Fibroblast of pulmonary artery (primary cell): ENCODE results near the gene GPC5.

ENCODE experiments used
- DNase-seq: peaks from one replicate; pipeline ENCODE4 v3.0.0-alpha.2; 2010; ENCODE audit warnings: low read depth
- H3K4me3 ChIP-seq: replicated peaks from 2 replicates; pipeline ENCODE4 v1.5.1; 2011; ENCODE audit warnings: low read depth, mild to moderate bottlenecking, control low read depth, low read length, moderate library complexity
- CTCF ChIP-seq: IDR thresholded peaks from 2 replicates; pipeline ENCODE4 v1.5.1; 2011; ENCODE audit warnings: mild to moderate bottlenecking, control low read depth, low read length, inconsistent platforms; ENCODE audit errors: missing control alignments

Gene GPC5

GRCh38 chr13:91652404-91653301 lies 254.2 kb downstream of the GPC5 start:
- DNase-seq: no peak
- TF ChIP-seq CTCF: no peak
- H3K4me3 ChIP-seq: no peak overlapping the region

DNA sequence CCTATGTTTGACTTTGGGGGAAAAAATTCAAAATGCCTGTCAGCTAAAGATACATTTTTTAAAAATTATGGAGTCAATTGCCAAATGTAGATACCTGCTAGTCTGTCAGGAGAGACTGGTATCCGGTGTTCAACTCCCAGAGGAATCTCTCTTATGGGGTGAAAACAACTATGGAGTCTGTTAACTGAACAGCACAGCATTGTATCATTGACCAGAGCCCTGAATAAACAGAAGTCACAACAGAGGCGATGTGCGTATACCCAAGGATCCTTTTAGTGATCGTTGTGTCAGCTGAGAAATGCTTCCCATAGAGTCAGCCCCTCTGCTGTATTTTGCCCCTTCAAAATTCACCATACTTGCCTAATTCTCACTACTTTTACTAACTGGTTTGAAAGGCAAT lies 257.3 kb downstream of the GPC5 start:
- DNase-seq: no peak
- no peak overlapping the region for H3K4me3 ChIP-seq
- no peak for TF ChIP-seq CTCF

DNA sequence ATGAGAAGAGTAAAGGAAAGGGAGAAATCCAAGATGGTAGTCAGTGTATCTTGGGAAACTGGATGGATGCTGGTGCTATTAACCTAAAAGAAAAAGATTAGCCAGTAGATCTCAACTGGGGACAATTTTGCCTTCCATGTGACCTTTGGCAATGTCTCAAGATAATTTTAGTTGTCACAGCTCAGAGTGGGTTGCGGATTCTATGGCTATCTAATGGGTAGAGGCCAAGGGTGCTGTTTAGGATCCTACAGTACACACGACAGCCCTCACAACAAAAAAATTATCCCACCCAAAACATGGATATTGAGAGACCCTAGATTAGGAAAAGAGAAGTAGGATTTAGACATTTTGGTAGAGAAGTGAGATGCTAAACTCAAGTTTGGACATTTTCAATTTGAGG lies 258.9 kb downstream of the GPC5 start:
- no peak for DNase-seq
- no peak overlapping the region for H3K4me3 ChIP-seq
- TF ChIP-seq CTCF: no peak

- no peak for TF ChIP-seq CTCF
- no peak for DNase-seq
Measured at GRCh38 chr13:91659256-91660075, 261.0 kb downstream of the GPC5 start.

DNA sequence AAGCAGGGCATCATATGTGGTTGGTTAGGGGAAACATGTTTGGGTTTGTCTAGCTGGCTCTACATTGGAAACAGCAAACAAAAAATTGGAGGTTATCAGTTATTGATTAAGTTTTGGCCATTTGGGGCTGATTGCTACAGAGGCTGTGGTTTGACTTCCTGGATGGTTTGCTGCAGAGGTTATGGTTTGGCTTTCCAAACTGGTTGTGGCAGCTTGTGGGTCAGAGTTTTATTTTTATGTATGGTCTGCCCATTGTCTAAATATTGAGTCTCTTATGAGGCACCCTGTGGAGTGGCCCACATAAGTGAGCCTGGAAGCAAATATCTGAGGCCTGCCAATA lies 261.6 kb downstream of the GPC5 start:
- TF ChIP-seq CTCF: no peak
- H3K4me3 ChIP-seq: no peak overlapping the region
- no peak for DNase-seq

More at GRCh38 chr13:91659256-91660075, 261.0 kb downstream of the GPC5 start:
- no peak overlapping the region for H3K4me3 ChIP-seq

DNA sequence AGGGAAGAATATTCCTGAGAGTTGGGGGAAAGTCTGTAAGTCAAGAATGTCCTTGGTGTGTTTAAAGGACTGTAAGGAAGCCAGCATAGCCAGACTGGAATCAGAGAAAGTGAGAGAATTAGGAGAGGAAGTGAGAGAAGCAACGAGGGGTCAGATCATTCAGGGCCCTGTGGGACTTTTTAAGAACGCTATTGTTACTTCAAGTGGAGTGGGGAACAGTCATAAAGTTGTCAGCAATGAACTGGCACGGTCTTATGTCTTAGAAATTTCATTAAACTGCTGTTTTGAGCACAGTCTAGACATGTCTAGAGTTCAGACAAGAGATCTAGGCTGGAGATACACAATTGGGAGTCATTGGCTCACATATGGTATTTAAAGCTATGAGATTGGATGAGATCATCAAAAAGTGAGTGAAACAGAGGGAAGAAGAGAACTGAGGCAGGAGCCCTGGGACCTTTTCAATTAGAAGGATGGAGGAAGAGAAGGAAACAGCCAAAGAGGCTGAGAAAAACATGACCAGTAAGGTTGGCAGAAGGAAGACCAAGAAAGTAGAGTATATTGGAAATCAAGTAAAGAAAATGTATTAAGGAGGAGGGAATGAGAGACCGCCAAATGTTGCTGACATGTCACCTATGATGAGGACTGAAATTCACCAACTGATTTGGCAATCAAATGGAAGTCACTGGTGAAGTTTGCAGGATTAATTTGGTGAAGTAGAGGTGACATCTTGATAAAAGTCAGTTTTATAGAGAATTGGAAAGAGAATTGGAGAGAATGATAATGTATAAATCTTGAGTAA lies 263.5 kb downstream of the GPC5 start:
- TF ChIP-seq CTCF: no peak
- DNase-seq: no peak
- no peak overlapping the region for H3K4me3 ChIP-seq
